GM21390 (cell line): ENCODE measurements around the gene TRPC4AP.

Experiments used
- ATAC-seq: cut with Tn5 transposase; IDR thresholded peaks from one replicate; pipeline ENCODE4 v1.9.1; 2021; ENCODE audit not compliant: unreplicated experiment

Gene TRPC4AP

DNA sequence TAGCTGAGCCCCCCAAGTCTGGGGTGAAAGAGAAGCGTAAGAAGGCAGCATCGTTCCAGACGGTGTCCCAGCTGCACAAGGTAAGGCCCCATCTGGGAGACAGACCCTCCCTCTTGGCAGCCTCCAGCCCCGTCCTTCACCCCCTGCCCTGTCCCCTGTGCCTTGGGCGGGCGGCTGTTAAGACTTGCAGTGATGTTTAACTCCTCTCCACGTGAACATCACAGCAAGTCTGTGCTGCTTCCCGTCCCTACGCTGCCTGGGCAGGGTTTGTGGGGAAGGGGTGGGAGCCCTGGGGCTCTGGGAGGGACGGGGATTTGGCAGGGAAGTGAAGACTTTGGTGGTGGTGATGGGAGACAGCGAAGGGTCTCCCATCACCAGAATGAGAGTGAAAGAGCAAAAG, 102.4 kb downstream of the TRPC4AP start:
- ATAC-seq, result no peak

DNA sequence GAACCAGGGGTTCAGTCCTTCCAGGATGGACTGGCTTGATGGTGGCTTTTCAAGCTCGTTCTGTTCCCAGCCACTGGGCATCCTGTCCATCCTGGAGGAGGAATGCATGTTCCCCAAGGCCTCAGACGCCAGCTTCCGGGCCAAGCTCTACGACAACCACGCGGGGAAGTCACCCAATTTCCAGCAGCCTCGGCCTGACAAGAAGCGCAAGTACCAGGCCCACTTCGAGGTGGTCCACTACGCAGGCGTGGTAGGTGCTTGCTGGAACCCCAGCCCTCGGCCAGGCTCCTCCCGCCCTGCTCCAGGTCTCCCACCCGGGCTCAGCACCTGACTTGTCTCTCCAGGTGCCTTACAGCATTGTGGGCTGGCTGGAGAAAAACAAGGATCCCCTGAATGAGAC, 102.9 kb downstream of the TRPC4AP start:
- no peak for ATAC-seq

DNA sequence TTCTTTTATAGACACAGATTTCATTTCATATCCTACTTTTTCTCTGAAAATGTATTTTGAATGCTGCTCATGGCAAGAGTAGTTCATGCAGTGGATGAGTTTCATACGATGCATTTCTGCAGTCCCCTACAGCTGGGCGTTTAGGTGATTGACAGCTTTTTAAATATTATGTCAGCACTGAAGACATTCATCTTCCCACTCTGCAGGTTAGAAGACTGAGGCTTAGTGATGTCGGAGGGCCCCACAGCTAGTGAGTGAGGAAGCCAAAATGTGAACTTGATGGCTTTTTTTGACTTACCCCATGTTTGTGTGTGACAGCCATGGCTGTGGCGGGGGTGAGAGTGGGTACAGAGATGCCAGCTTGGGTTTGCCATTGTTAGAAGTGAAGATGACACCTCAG, 103.5 kb downstream of the TRPC4AP start:
- no peak for ATAC-seq

DNA sequence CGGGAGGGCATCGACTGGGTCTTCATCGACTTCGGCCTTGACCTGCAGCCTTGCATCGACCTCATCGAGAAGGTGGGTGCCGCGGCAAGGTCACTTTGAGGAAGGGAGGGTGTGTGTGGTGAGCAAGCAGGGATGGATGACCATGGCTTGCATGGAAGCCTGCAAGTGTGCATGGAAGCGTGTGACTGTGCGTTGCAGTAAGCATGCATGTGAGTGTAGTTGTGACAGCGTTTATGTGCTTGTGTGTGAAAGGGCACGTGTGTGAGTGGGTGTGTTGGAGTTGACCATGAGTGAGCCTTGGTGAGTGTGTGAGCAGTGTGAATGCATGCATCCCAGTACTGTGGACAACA, 104.4 kb downstream of the TRPC4AP start:
- no peak for ATAC-seq

DNA sequence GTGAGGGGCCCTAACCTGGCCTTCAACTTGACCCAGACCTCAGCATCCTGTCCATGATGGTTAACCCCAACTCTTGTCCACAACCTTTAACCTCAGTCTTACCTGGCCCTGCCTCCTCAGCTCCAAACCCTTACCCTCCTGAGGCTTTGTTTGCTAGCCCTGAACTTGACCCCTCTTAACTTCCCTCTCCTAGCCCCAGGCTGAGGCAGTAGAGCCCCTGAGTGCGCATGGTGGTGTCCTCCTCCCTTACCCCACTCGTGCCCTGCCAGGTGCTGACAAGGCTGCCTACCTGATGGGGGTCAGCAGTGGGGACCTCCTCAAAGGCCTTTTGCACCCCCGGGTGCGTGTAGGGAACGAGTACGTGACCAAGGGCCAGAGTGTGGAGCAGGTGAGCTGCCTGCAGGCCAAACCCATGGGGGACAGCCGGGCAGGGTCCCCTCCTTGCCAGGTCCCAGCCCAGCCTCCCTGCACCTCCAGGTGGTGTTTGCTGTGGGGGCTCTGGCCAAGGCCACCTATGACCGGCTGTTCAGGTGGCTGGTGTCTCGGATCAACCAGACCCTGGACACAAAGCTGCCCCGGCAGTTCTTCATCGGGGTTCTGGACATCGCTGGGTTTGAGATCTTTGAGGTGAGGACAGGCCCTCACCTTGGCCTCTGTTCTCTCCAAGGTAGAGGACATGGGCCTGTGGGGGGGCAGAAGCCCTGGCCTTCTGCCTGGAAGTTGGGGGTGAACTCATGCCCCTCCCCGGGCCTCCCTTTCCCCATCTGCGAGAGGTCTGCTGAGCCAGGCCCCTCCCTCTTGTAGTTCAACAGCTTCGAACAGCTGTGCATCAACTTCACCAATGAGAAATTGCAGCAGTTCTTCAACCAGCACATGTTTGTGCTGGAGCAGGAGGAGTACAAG, 105.1 kb downstream of the TRPC4AP start:
- no peak for ATAC-seq

DNA sequence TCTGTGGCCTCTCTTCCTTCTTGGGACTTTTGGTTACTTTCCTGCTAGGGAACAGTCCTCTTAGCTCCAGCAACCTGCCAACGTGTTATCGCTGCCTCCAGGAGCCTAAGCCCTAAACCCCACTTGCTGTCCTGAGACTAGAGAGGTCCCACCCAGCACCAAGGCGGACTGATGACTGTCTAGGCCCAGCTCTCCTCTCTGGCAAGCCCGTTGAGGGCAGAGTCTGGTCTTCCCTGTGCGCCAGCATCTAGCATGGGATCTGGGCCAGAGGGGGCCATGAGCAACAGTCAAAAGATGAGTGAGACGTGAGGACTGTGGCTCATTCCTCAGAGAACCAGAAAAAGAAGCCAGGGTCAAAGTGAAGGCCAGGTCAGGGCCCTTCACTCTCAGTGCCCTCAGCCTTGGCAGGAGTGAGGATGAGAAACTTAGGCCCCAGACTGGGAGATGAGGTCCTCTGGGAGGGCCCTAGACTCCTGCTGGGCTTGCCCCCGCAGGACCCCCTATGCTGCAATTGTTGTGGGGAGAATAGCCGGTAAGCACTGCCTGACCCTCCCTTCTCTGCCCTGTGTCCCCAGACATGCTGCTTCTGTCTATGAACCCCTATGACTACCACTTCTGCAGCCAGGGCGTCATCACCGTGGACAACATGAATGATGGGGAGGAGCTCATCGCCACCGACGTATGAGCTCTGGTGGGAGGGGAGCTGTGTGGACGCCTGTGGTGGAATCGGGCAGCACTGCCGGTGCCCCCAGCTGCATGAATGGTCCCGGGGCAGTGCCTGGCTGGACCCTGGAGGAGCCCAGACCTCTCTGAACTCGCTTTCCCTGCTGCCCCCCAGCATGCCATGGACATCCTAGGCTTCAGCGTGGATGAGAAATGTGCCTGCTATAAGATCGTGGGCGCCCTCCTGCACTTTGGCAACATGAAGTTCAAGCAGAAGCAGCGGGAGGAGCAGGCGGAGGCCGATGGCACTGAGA, 106.0 kb downstream of the TRPC4AP start:
- no peak for ATAC-seq

DNA sequence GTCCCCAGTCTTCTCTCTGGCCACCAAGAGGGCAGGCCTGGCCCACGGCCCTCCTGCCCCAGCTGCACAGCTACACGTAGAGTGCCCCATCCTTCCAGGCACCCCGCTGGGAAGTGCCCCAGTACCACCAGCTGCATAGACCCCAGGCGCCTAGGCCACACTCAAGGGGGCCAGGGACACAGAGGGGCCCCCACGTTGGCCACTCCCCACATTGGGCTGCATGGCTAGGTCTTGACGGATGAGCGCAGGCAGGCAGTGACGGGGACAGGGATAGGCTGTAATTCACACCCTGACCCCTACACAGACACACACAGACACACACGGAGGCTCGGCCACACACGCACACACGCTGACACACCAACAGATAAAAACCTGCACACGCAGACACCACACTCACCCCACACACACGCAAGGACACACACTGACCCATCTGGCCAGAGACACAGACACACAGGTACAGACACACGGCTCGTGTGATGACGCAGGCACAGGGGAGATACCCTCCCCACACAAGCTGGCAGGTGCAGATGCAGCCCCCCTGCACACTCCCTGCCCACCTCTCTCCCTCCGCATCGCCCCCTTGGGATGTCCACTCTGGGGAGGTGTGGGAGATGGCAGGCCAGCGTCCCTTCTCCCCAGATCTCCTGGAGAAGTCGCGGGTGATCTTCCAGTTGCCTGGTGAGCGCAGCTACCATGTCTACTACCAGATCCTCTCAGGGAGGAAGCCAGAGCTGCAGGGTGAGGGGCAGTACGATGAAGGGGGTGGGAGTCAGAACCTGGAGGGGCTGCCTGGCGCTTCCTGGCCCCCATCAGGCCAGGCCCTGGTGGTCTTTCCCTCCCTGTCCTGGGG, 106.9 kb downstream of the TRPC4AP start:
- ATAC-seq, result no peak

DNA sequence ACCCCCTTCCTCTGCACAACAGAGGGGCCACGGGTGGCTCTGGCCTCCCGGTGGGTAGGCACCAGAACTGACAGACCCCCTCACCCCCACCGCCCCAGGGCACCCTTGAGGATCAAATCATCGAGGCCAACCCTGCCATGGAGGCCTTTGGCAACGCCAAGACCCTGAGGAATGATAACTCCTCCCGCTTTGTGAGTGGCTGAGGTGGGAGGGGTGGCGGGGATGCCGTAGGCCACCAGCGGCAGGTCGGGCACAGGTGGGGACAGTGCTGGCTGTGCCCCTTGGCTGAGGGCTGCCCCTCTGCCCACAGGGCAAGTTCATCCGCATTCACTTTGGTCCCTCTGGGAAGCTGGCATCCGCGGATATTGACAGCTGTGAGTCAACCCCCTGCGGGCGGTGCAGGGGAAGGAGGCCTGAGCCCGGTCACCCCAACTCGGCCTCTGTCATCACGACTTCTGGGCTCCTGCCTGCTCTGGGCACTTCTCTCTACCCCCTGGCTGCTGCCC, 107.8 kb downstream of the TRPC4AP start:
- ATAC-seq, result no peak

DNA sequence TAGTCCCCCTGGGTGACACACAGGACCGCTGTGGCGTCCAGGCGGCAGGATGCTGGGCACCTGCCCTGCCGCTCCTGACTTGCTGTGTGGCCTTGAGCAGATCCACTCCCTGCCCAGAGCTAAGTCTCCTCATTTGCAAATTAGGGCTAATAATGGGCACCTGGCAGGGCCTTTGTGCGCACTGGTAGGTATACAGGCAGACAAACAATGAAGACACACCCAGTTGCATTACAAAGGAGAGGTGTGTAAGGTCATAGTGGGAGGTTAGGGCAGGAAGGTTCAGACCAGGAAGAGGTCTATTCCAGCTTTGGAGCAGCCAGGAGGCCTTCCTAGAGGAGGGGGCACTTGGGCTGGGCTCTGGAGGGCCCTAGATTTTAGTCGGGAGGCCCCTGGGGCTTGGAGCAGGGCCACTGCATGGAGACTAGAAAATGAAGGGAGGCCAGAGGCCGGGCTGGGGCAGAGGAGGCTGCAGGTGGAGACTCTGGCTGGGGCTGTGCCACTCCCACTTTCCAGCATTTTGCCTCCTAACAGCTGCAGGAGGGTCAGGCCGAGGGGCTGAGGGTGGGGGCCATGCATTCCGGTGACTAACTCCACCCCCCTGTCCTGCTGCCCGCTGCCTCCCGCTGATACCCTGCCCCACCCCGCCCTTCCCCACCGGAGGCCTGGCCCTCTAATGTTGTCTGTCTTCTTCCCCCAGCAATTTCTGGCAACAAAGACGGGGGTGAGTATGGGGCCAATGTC, 108.4 kb downstream of the TRPC4AP start:
- no peak for ATAC-seq

DNA sequence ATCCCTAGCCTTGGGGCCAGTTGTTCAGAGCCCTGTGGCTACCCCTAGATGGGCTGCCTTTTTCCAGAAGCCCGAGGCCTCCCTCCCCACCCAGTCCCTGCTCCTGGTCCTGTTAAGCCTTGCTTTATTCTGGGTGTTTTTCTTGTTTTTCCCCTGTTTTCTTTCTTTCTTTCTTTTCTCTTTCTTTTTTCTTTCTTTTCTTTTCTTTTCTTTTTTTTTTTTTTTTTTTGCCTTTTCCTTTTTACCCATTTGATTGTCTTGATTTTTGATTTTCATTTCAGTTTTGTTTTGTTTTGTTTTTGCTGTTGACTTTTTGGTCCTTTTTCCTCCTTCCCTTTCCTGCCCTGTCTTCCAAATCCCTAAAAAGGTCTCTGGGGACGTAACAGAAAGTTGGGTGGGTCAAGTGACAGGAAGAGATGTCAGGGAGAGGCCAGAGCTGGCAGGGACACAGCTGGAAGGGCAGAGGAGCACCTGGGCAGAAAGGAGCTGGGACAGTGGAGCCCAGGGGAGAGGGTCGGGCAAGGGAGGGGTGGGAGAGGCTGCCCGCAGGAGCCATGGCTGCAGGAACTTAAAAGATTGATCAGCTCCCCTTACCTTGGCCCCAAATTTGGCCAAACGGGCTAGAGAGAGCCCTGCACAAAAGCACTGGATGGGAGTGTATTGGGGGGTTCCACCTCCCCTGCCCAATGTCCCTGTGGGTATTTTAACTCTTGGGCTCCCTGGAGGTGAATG, 109.4 kb downstream of the TRPC4AP start:
- ATAC-seq, result no peak

DNA sequence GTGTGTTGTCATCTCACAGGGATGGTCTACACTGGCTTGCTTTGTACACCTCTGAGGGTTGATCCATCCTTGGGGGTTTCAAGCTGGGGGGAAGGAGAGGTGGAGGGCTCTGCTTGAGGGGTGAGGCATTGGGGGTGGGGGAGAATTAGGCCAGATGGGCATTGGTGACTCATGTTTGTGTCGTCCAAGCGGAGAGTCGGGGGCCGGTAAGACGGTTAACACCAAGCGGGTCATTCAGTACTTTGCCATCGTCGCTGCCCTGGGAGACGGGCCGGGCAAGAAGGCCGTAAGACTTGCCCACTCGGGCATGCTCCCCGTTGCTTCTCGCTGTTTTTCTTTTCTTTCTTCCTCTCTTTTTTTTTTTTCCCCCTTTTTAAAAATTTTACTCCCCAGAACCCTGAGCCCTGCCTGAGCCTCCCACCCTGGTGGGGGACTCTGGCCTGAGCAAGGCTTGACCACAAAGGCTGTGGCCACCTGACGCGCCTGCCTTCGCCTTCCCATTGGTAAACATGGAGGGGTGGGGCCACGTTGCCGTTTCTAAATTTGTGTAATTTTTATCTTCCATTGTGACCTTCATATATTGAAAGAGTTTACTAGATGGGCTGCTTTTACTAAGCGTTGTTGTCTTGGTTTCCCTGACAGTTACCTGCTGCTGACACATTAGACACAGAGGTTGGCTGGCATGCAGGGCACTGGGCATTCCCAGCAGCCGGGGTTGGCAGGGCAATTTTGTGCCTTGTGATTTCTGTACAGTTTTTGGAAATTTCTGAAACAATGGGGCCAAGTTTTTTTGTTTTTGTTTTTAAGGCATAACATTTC, 110.1 kb downstream of the TRPC4AP start:
- no peak for ATAC-seq

DNA sequence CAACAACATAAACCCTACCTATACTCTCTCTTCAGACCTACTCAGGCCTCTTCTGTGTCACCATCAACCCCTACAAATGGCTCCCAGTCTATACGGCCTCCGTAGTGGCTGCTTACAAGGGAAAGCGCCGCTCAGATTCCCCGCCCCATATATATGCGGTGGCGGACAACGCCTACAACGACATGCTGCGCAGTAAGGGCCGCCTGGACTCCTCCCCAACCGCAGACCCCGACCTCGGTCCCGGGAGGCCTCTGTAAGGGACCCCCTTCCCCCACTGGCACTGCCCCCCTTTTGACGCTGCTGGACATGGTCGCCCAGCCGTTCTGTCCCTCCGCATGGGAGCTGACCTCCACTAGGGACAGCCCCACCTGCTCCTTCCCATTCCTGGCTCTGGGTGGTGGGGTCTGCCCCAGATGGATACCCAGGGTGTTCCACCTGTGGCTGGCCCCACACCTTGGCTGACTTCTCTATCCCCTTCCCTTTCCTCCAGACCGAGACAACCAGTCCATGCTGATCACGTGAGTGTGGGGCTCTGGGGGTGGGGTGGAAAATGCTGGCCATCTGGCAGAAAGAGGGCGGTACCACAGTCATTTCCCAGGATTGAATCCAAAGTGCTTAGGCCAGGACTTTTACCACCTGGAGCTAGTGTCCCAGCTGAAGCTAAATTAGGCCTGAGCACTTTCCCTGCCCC, 111.9 kb downstream of the TRPC4AP start:
- ATAC-seq, result no peak

DNA sequence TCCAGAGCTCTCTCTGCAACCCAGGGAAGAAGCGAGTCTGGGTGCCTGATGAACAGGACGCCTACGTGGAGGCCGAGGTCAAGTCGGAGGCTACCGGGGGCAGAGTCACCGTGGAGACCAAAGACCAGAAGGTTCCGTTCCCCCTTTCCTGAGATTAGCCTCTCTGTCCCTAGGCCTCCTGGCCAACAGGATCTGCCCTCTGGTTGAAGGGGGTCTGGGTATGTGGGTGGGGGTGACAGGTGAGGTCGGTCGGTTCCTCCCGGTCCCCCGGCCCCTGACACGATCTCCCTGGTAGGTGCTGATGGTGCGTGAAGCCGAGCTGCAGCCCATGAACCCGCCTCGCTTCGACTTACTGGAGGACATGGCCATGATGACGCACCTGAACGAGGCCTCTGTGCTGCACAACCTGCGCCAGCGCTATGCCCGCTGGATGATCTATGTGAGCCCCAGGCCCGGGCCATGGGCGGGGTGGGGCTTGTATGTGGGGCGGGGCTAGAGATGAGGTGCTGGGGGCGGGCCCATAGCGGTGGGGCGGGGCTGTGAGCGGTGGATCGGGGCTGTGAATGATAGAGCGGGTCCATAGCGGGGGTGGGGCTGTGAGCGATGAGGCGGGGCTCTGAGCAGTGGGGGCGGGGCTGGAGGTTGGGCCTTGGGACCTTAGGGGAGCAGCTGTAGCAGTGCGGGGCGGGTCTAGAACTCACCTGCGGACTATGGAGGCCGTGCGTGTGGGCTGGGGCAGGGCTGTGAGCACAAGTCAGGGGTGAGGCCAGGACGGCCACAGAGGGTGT, 113.0 kb downstream of the TRPC4AP start:
- no peak for ATAC-seq

DNA sequence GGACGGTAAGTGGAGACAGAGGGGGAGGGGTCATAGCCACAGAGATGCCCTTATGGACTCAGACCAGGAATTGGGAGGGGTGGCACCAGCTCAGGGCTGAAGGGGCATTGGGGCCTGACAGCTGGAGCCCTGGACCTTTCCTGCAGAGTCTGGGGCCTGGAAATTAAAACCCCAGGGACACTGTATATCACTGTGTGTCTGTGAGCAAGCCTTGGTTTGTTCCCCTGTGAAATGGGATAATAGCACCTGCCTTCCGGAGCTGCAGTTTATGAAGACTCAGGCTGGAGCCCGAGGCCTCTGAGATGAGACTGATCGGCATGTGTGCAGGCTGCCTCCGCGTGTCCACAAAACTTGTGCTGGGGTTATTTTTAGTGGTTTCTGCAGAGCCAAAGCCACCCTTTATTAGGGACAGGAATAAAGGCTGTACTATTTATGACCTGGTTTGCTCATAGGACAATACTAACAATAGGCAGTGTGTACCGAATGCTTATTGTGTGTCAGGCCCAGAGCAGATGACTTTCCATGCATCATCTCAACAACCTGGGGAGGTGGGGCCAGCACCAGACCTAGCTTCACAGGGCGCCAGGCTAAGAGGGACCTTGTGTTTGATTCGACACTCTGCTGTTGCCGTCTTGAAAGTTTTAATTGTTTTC, 114.4 kb downstream of the TRPC4AP start:
- no peak for ATAC-seq

DNA sequence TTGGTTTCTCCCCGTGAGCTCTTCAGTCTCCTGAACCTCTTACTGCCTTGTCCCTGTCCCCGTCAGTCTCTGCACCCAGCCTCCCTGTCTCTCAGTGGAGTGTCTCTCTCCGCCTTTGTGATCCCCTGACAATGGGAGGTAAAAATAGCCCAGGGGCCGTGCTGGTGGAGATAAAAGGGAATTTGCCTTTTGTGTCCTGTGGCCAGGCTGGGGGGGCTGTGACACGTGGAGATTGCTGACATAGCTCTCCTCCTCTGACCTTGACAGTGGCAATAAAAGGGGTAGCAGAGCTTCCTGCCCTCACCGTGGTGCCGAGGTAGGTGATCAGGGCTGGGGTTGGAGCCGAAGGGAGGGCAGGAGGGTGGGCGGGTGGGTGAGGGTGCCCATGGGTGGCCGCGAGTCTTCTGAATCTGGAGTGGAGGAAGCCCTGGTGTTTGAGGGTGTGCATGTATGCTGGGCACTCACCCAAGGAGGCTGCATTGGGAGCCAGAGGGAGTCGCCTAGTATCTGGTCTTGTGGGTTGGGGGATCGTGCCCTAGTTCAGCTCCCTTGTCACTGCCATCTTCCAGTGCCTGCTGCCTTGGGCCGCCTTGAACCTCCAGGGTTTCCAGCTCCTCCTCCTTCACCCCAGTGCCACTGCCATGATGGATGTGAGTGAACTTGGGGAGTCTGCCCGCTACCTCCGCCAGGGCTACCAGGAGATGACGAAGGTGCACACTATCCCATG, 115.1 kb downstream of the TRPC4AP start:
- ATAC-seq, result no peak

DNA sequence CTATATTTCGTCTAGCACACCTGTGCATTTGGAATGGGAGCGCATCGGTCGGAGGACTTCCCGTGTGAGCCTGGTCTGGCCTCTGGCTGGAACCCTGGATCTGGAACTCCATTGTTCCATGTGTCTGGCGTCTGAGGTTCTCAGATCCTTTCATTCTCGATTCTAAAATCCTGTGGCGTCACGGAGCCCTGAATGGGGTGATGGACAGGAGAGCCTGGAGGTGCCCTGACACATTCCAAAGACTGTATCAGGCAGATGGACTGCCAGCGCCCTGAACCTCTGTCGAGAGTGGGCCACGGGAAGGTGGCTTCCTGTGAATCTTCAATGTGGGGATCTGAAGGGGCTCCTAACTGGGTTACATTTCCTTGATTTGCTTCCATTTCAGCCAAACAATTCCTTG, 116.3 kb downstream of the TRPC4AP start:
- ATAC-seq, result no peak
